Peyer's patch (tissue), 4 donors: ENCODE measurements around the gene KRT14.

Source experiments
- POLR2A ChIP-seq, 2 donors: fragments of 450-650 bp; IDR thresholded peaks; one replicate each; pipeline ENCODE4 v1.5.1; 2017; ENCODE audit warnings: antibody characterized with exemption in 2 of 2, mild to moderate bottlenecking in 2 of 2, moderate library complexity in 2 of 2
- TF ChIP-seq, protein P1 (sequence below), 6 experiments: fragments of 450-650 bp in 4 of 6; fragments of 200-600 bp in 2 of 6; sonication (generic) in 1 of 6; IDR thresholded peaks; one replicate each; pipeline ENCODE4 v1.5.1; 2017 to 2019; ENCODE audit warnings: antibody characterized with exemption in 6 of 6, mild to moderate bottlenecking in 3 of 6, moderate library complexity in 1 of 6

DNA sequence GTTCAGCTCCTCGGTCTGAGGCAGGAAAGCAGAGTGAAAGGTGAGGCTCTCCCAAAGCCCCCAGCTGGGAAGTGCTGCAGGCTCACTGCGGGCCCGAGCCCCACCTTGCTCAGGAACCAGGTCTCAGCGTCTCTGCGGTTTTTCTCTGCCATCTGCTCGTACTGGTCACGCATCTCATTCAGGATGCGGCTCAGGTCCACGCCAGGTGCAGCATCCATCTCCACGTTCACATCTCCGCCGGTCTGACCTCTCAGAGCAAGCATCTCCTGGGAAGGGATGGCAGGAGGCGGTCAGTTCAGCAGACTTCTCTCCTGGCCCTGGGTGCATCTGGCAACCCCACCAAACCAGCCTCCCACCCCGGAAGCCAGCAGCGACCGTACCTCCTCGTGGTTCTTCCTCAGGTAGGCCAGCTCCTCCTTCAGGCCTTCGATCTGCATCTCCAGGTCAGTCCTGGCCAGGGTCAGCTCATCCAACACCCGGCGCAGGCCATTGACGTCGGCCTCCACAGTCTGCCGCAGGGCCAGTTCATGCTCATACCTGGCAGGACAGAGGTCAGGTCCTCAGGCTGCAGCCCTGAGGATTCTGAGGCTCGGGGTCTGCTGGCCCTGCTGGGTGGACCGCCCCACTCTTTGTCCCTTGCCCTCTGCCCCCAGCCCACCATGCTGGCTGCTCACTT, 24.4 kb upstream of the KRT14 start:
- TF ChIP-seq, protein P1, sequence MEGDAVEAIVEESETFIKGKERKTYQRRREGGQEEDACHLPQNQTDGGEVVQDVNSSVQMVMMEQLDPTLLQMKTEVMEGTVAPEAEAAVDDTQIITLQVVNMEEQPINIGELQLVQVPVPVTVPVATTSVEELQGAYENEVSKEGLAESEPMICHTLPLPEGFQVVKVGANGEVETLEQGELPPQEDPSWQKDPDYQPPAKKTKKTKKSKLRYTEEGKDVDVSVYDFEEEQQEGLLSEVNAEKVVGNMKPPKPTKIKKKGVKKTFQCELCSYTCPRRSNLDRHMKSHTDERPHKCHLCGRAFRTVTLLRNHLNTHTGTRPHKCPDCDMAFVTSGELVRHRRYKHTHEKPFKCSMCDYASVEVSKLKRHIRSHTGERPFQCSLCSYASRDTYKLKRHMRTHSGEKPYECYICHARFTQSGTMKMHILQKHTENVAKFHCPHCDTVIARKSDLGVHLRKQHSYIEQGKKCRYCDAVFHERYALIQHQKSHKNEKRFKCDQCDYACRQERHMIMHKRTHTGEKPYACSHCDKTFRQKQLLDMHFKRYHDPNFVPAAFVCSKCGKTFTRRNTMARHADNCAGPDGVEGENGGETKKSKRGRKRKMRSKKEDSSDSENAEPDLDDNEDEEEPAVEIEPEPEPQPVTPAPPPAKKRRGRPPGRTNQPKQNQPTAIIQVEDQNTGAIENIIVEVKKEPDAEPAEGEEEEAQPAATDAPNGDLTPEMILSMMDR (IDR thresholded peaks at IDR 0.05) = no peak
- TF ChIP-seq POLR2A (IDR thresholded peaks at IDR 0.05) = no peak
